Measurements from ENCODE around the gene INPP4A. TPM values are rescaled to one million over a fixed set of nuclear protein-coding genes. Genes with fewer than 3 reads are reported as not detected.
A peak's percentile ranks its signal among the peaks of the same experiment; 100 is the strongest.

INPP4A gene
- total and polyA plus RNA-seq, 2 of the 13 experiments (the other 11 are each of a cell fraction or from before 2014, with no cell fraction given): 10.1 to 10.9 TPM

DNA sequence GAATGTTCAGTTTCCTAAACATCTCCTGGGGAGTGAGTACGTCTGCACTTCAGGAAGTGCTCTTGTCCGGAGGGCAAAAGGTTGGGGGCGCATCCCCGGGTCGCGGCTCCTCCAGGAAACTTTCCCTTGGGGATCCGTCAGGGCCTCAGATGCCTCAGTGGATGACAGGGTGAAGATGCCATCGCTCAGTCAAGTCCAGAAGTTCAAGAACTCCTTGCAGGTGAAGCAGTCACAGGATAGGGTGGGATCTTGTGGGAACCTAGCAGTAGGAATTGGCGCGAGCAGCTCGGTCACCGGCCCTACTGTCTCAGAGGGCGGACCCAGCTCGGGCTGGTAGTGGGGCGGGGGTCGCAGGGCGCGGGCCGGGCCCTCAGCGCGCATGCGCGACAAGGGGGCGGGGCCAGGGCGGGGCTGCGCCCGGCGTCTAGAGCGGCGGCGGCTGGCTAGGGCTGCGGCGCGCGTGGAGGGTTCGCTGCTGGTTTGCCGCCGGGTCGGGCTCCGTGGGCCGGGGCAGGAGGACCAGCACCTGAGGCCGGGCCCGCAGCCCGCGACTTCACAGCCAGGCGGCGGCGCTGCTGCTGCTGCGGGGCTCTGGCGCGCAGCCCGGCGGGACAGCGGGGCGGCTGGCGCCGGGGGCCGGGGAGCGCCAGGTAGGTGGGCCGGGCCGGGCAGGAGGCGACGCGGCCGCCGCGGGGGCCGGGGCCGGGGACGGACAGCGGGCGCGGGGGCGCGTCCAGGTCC, at the start of gene INPP4A (continued):
- TF ChIP-seq NFATC3 (CRISPR knock-in tag; IDR thresholded peaks at IDR 0.05) (no peak), ZNF205 (CRISPR knock-in tag; IDR thresholded peaks at IDR 0.05) (peak; percentile 44; the same call in 1 of the 2 replicates), PLRG1 (conservative IDR thresholded peaks at IDR 0.05) (no peak), ZFP62 (CRISPR knock-in tag; IDR thresholded peaks at IDR 0.05) (no peak), ZNF816 (CRISPR knock-in tag; IDR thresholded peaks at IDR 0.05; ENCODE audit: borderline replicate concordance) (no peak), ZNF230 (CRISPR knock-in tag; IDR thresholded peaks at IDR 0.05) (no peak), KLF12 (CRISPR knock-in tag; IDR thresholded peaks at IDR 0.05; ENCODE audit: borderline replicate concordance) (peak; percentile 83; the same call in 1 of the 2 replicates), ZMAT3 (CRISPR knock-in tag; conservative IDR thresholded peaks at IDR 0.05) (no peak), IRX3 (CRISPR knock-in tag; IDR thresholded peaks at IDR 0.05; ENCODE audit: borderline replicate concordance, low read depth) (no peak), NFYB (CRISPR knock-in tag; IDR thresholded peaks at IDR 0.05) (no peak), ZNF607 (CRISPR knock-in tag; IDR thresholded peaks at IDR 0.05; ENCODE audit: borderline replicate concordance) (no peak; the same call in 1 of the 2 replicates), HOXA9 (CRISPR knock-in tag; IDR thresholded peaks at IDR 0.05; ENCODE audit: borderline replicate concordance) (no peak), ZIK1 (CRISPR knock-in tag; IDR thresholded peaks at IDR 0.05; ENCODE audit: borderline replicate concordance, low read depth) (no peak), ZNF510 (CRISPR knock-in tag; IDR thresholded peaks at IDR 0.05; ENCODE audit: low read depth) (no peak), HMG20A (CRISPR knock-in tag; IDR thresholded peaks at IDR 0.05; ENCODE audit: borderline replicate concordance) (no peak), ARID2 (CRISPR knock-in tag; IDR thresholded peaks at IDR 0.05; ENCODE audit: borderline replicate concordance) (no peak), SAFB2 (CRISPR knock-in tag; IDR thresholded peaks at IDR 0.05; ENCODE audit: borderline replicate concordance, low read depth) (peak; percentile 58; the same call in 1 of the 2 replicates), CREM (IDR thresholded peaks at IDR 0.05) (no peak), CREM (CRISPR knock-in tag; IDR thresholded peaks at IDR 0.05) (no peak), POGZ (CRISPR knock-in tag; IDR thresholded peaks at IDR 0.05) (0 out of 2 replicates have a peak, but pooled peaks have one; percentile 23)
- TF ChIP-seq, protein P1, sequence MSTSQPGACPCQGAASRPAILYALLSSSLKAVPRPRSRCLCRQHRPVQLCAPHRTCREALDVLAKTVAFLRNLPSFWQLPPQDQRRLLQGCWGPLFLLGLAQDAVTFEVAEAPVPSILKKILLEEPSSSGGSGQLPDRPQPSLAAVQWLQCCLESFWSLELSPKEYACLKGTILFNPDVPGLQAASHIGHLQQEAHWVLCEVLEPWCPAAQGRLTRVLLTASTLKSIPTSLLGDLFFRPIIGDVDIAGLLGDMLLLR (CRISPR knock-in tag; IDR thresholded peaks at IDR 0.05): peak; percentile 38; the same call in 1 of the 2 replicates
- TF ChIP-seq, protein P2, sequence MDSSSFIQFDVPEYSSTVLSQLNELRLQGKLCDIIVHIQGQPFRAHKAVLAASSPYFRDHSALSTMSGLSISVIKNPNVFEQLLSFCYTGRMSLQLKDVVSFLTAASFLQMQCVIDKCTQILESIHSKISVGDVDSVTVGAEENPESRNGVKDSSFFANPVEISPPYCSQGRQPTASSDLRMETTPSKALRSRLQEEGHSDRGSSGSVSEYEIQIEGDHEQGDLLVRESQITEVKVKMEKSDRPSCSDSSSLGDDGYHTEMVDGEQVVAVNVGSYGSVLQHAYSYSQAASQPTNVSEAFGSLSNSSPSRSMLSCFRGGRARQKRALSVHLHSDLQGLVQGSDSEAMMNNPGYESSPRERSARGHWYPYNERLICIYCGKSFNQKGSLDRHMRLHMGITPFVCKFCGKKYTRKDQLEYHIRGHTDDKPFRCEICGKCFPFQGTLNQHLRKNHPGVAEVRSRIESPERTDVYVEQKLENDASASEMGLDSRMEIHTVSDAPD (CRISPR knock-in tag; IDR thresholded peaks at IDR 0.05): no peak
- TF ChIP-seq, protein P3, sequence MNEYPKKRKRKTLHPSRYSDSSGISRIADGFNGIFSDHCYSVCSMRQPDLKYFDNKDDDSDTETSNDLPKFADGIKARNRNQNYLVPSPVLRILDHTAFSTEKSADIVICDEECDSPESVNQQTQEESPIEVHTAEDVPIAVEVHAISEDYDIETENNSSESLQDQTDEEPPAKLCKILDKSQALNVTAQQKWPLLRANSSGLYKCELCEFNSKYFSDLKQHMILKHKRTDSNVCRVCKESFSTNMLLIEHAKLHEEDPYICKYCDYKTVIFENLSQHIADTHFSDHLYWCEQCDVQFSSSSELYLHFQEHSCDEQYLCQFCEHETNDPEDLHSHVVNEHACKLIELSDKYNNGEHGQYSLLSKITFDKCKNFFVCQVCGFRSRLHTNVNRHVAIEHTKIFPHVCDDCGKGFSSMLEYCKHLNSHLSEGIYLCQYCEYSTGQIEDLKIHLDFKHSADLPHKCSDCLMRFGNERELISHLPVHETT (CRISPR knock-in tag; conservative IDR thresholded peaks at IDR 0.05): peak; percentile 39; the same call in 1 of the 2 replicates
- TF ChIP-seq, protein P4, sequence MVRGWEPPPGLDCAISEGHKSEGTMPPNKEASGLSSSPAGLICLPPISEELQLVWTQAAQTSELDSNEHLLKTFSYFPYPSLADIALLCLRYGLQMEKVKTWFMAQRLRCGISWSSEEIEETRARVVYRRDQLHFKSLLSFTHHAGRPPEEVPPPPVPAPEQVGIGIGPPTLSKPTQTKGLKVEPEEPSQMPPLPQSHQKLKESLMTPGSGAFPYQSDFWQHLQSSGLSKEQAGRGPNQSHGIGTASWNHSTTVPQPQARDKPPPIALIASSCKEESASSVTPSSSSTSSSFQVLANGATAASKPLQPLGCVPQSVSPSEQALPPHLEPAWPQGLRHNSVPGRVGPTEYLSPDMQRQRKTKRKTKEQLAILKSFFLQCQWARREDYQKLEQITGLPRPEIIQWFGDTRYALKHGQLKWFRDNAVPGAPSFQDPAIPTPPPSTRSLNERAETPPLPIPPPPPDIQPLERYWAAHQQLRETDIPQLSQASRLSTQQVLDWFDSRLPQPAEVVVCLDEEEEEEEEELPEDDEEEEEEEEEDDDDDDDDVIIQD (CRISPR knock-in tag; IDR thresholded peaks at IDR 0.05; ENCODE audit: low read depth): 0 out of 2 replicates have a peak, but pooled peaks have one; percentile 39
- TF ChIP-seq, protein P5, sequence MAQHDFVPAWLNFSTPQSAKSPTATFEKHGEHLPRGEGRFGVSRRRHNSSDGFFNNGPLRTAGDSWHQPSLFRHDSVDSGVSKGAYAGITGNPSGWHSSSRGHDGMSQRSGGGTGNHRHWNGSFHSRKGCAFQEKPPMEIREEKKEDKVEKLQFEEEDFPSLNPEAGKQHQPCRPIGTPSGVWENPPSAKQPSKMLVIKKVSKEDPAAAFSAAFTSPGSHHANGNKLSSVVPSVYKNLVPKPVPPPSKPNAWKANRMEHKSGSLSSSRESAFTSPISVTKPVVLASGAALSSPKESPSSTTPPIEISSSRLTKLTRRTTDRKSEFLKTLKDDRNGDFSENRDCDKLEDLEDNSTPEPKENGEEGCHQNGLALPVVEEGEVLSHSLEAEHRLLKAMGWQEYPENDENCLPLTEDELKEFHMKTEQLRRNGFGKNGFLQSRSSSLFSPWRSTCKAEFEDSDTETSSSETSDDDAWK (CRISPR knock-in tag; IDR thresholded peaks at IDR 0.05): no peak
